CD4-positive, alpha-beta T cell treated with Interleukin-2 at 100 ng/mL for 4 hours (primary cell): ENCODE results near the gene TAPT1.
"Not testable (repeated sequence)": the region's sequence is repeated elsewhere in the genome, so short reads cannot be mapped to it uniquely, and the experiment has no call there.

Source experiments
- DNase-seq: peaks from one replicate; pipeline ENCODE4 v3.0.0-alpha.2; 2020; ENCODE audit warnings: low spot score

The TAPT1 gene

DNA sequence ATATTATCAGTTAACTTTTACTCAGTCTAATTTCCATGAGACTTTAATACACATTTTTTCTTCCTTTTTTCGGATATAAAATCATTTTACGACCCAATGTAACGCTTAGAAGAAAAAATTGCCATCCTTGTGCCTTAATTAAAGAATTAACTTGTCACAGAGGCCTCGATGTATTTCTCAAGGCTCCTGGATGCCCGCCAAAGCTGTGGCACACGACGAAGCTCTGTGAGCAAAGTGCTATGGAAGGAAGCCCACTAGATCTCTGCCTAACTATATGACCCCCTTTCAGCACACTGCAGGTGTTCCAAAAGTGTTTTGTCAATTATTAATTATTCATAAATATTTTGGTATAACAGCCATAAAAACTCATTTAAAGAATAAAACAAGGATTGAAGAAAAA, 54.4 kb downstream of the TAPT1 start:
- no peak for DNase-seq

GRCh38 chr4:16169490-16169889, 56.8 kb downstream of the TAPT1 start:
- DNase-seq, result no peak

- no peak for DNase-seq
Measured at GRCh38 chr4:16168710-16169388, 57.4 kb downstream of the TAPT1 start.

- no peak for DNase-seq
Measured at GRCh38 chr4:16168144-16168543, 58.1 kb downstream of the TAPT1 start.

DNA sequence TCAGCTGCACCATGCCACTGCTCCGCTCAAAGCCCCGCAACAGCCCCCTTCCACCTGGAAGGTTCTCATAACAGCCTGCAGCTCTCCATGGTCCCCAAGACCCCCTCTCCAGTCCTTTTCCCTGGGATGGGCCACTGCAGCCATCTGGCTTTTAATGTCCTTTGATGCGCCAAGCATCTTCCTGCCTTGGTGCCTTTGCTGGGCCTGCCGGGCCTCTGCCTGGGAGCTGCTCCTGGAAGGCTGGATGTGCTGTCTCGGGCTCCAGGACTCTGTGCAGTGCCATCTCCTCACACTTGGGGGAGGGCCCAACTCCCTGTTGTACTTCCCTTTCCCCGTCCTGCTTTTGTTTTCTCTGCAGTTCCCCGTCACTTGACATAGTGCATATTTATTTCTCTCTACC, 60.3 kb downstream of the TAPT1 start:
- DNase-seq, result no peak

DNA sequence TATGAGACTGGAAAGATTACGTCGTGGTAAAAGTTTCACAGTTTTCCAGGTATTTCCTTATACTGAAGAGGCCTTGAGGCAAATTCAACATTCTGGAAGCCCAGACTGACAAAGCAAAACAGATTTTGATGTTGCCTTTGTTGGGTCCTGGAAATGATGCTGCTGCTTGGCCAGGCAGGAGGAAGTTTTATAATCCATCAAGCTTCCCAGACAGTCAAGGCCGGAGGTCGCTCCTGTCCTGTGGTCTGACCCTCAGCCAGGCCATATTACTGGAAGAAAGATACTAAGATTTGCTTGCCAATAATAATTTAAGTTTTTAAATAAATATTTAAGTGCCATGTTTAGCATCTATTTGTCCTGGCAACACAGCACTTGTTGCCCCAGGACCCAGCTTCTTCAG, 63.4 kb downstream of the TAPT1 start:
- DNase-seq, result no peak

- DNase-seq, result no peak
Measured at GRCh38 chr4:16161851-16162408, 64.3 kb downstream of the TAPT1 start.

- DNase-seq, result no peak
Measured at GRCh38 chr4:16160457-16160856, 65.8 kb downstream of the TAPT1 start.

DNA sequence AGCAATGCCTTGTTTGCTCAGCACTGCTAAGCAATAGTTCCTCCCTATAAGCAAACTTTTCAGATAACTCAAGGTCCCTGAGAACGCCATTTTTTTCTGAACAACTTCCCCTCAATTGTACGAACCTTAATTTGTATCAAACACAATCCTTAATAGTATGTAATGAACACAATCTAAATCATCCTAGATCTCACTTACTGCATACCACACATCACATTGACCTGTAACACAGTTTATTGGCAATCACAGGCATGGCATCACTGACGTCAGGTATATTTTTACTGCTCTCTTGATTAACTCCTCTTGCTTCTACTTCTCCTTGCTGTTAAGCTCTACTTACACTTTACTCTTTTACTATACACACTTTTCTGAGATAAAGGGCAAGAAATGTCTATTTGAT, 67.0 kb downstream of the TAPT1 start:
- no peak for DNase-seq

DNA sequence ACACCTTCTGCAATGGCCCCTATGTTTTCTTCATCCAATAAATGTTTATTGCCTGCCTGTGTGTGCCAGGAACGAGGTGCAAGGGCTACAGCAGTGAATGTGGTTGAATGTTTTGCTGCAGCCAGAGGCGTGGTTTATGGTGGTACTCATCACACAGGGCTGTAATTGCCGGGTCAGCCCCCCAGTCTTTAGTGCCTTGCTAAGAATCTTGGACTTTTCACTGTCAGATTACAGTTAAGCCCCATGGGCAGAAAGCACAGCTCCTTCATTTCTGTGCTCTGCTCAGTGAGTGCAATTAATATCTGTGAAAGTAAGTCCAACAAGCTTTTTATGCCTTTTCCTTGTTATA, 67.8 kb downstream of the TAPT1 start:
- DNase-seq, result no peak

GRCh38 chr4:16157609-16158503, 68.4 kb downstream of the TAPT1 start:
- no peak for DNase-seq

- DNase-seq, result no peak
Measured at GRCh38 chr4:16155528-16156169, 70.6 kb downstream of the TAPT1 start.

- no peak for DNase-seq
Measured at GRCh38 chr4:16154451-16154850, 71.8 kb downstream of the TAPT1 start.

DNA sequence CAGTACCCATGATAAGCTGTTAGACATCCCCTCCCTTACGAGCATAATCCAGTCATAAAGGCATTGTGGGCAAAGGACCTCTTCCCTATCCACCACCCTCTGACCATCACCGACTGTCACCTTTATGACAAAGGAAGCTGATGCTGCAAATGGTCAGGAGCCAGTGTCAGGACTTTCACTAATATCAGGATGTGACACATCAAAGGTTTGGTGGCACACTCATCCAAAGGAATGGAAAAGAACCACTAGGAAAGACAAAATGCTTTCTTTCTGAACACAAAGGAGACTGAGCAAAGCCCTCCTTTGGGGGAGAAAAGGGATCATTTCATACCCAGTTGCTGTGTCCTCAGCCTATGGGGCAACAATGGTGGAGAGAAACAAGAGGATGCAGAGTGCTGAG, 75.6 kb downstream of the TAPT1 start:
- no peak for DNase-seq

- DNase-seq, result not testable (repeated sequence)
Measured at GRCh38 chr4:16144913-16145312, 81.4 kb downstream of the TAPT1 start.

DNA sequence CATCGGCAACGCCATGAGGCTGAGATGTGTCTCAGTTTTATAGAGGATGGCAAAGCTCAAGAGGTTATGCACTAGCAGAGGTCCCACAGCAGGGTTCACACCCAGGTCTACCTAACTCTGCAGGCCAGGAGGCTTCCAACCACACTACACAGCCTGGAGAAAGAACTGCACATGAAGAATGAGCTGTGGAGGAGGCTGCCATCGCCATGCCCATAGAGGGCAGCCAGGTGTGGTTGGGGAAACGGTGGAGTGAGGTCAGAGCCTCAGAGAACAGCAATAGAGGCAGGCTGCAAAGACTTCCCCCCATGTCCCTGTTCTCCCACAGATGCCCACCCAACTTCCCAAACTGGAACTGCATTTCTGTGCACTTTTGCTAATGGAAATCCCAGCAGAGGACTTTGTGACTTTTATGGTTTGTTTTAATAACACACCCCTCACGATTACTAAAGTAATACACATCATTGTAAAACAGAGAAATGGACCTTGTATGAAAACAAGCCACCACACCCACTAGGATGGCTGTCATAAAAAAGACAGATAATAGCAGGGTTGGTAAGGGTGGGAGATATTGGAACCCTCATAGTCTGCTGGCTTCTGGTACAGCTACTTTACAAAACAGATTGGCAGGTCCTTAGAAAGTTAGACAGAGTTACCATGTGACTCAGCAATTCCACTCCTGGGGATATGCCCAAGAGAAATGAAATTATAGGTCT, 83.5 kb downstream of the TAPT1 start:
- DNase-seq, result no peak

DNA sequence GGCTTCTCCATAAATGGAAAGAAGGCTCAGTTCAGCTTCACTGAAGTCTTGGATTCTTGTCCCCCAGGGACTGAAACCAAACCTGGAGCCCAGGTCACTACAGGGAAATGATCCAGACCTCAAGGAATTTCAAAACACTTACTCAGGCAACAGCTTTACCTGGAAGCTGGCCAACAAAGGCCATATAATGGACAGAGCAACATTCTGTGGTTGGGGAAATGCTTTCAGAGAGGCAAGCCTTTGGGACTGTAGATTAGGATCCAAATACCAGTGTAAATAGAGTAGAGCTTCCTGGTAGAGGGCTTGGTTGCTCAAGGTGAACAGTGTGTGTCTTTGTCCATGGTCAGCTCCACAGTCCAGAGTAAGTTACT, 85.4 kb downstream of the TAPT1 start:
- no peak for DNase-seq

DNA sequence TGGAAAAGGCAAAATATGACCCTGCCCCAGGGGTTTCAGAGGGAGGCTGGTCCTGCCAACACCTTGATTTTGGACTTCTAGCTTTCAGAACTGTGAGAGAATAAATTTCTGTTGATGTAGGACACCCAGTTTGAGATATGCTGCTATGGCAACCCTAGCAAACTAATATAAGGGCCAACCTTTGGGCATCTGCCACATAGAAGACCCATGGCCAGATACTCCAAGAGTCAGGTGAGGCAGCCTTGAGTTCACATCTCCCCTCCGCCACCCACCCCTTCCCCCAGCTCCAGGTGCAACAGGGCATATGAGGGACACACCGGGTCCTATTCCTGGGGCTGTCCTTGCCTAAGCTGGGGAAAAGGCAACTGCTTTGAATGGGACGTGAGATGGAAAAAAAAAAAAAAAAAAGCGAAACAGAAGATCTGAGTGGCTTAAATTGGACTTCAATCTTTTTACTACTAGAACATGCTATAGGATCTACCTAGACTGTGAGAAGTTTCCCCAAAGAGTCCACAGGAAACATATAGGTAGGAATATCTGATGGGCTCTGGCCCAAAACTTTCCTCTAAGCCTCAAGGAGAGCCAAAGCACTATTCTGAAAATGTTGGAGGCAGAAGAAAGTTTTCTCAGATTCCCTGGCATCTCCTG, 85.9 kb downstream of the TAPT1 start:
- DNase-seq, result no peak

DNA sequence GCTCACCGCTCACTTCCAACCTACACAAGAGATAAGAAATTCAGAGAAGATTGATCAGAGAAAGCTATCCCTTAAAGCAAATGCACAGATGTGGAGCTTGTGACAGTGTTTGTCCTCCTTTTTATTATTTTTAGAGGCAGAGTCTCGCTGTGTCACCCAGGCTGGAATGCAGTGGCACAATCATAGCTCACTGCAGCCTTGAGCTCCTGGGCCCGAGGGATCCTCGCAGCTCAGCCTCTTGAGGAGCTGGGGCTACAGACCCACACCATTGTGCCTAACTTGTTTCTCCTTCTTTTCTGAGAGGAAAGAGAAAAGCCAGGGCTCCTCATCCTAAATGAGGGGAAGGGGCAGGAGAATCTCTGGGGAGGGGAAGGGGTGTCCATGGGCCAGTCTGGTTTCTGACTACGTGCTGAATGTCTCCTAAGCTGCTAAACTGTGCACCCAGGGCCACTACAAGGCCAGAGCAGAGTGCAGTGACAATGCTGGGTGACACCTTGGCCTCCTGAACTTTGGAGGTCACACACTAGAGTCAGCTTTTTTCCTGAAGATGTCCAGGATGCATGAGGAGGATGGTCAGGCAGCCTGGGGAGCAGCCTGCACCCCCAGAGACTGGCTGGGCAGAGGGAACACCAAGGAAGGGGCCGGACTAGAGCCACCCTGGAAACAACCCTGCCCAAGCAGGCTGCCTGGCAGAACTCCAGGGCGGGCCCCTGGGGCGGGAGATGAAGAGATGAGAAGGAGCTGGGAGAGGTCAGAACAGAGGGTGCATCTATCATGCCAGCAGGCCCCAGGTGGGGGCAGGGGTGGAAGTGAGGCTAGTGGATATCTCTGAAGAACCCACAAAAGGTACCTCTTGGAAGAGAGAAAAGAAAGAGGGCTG, 87.0 kb downstream of the TAPT1 start:
- DNase-seq, result no peak

- DNase-seq, result no peak
Measured at GRCh38 chr4:16136827-16137226, 89.4 kb downstream of the TAPT1 start.

GRCh38 chr4:16136311-16136710, 90.0 kb downstream of the TAPT1 start:
- DNase-seq, result no peak
